OCI-LY1 (cell line): ENCODE data around the gene SLC6A19.

Experiments used
- H2AFZ ChIP-seq: fragments of 200-600 bp; sonication (generic), shearing (Covaris generic); 2 replicates; pipeline ENCODE4 v1.6.0; 2014; ENCODE audit warnings: antibody characterized with exemption, mild to moderate bottlenecking, low read length
- H3F3A ChIP-seq: fragments of 200-600 bp; sonication (generic), shearing (Covaris generic); 2 replicates; pipeline ENCODE4 v1.6.0; 2014; ENCODE audit warnings: mild to moderate bottlenecking, antibody characterized with exemption, low read length, moderate library complexity; ENCODE audit not compliant: insufficient read depth
- H3K27ac ChIP-seq: fragments of 200-600 bp; sonication (generic); 2 replicates; pipeline ENCODE4 v1.5.1; 2014; ENCODE audit warnings: low read length, mixed run types, mild to moderate bottlenecking, low read depth; ENCODE audit not compliant: poor library complexity, severe bottlenecking
- H3K27me3 ChIP-seq: fragments of 200-600 bp; sonication (generic); 2 replicates; pipeline ENCODE4 v1.6.0; 2014; ENCODE audit warnings: antibody characterized with exemption, mild to moderate bottlenecking, low read length, moderate library complexity; ENCODE audit not compliant: insufficient read depth
- H3K36me3 ChIP-seq: fragments of 200-600 bp; sonication (generic); 2 replicates; pipeline ENCODE4 v1.6.1; 2014; ENCODE audit warnings: mild to moderate bottlenecking, antibody characterized with exemption, low read length, moderate library complexity, mixed read lengths; ENCODE audit not compliant: insufficient read depth
- H3K4me1 ChIP-seq: fragments of 200-600 bp; sonication (generic); 2 replicates; pipeline ENCODE4 v1.5.1; 2014; ENCODE audit warnings: mild to moderate bottlenecking, low read length, moderate library complexity; ENCODE audit not compliant: insufficient read depth, severe bottlenecking
- H3K4me2 ChIP-seq: fragments of 200-600 bp; sonication (generic), shearing (Covaris generic); 2 replicates; pipeline ENCODE4 v1.6.1; 2014; ENCODE audit warnings: low read length
- H3K4me3 ChIP-seq: fragments of 200-600 bp; sonication (generic); 2 replicates; pipeline ENCODE4 v1.5.1; 2014; ENCODE audit warnings: low read length, low read depth, mild to moderate bottlenecking, mixed read lengths; ENCODE audit not compliant: poor library complexity, severe bottlenecking
- H3K79me2 ChIP-seq: fragments of 200-600 bp; shearing (Covaris generic); 2 replicates; pipeline ENCODE4 v1.6.1; 2016; ENCODE audit warnings: mixed run types, low read length, mixed read lengths; ENCODE audit not compliant: insufficient read depth
- H3K9ac ChIP-seq: fragments of 200-600 bp; sonication (generic), shearing (Covaris generic); 2 replicates; pipeline ENCODE4 v1.6.1; 2014; ENCODE audit warnings: mild to moderate bottlenecking, low read length, mixed read lengths
- H3K9me2 ChIP-seq: fragments of 200-600 bp; sonication (generic), shearing (Covaris generic); 2 replicates; pipeline ENCODE4 v1.6.1; 2014; ENCODE audit warnings: low read depth, mild to moderate bottlenecking, low read length, mixed read lengths
- H3K9me3 ChIP-seq: fragments of 200-600 bp; shearing (Covaris generic); 2 replicates; pipeline ENCODE4 v1.6.1; 2014; ENCODE audit warnings: low read length, mixed read lengths
- H4K20me1 ChIP-seq: fragments of 200-600 bp; sonication (generic), shearing (Covaris generic); 2 replicates; pipeline ENCODE4 v1.6.0; 2016; ENCODE audit warnings: mild to moderate bottlenecking, low read length; ENCODE audit not compliant: insufficient read depth
- EZH2 ChIP-seq: fragments of 200-600 bp; sonication (generic), shearing (Covaris generic); IDR thresholded peaks from 2 replicates; pipeline ENCODE4 v1.8.0; 2017; ENCODE audit warnings: borderline replicate concordance, mixed run types, mild to moderate bottlenecking, antibody characterized with exemption, low read length, moderate library complexity, mixed read lengths
- TF ChIP-seq, protein P1 (sequence below): fragments of 200-600 bp; sonication (generic), shearing (Covaris generic); IDR thresholded peaks from 2 replicates; pipeline ENCODE4 v1.5.1; 2017; ENCODE audit warnings: mild to moderate bottlenecking, antibody characterized with exemption, low read length, moderate library complexity, mixed read lengths

The SLC6A19 gene

DNA sequence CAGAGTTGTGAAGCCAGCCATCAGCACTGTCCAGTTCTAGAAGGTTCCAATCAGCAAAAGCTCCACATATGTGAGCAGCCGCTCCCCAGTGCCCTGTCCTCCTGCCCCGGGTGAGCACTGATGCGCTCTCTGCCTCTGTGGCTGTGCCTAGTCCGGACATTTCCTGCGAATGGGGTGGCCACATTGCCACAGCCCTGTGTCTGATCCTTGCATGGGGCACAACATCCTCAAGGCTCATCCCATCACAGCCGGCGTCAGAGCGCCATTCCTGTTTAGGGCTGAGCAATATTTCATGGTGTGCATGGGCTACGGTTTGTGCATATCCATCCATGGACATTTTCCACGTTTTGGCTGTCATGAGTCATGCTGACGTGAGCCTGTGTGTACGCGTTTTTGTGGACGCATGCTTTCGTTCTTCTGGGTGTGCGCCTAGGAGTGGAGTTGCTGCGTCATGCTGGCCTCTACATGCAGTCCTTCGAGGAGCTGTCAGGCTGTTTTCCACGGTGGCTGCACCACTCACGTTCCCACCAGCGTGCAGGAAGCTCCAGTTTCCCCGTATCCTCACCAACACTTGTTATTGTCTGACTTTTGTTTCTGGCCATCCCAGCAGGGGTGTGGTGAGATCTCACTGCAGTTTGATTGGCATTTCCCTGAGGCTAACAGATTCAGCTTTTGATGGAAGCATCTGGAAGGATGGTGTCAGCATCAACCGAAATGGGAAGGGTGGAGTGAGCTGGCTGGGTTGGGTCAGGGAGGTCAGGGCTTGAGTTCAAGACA is 14.1 kb downstream of the SLC6A19 start:
- H3K4me2 ChIP-seq: no peak overlapping the region
- no peaks in the 10 kb centered on the region for H3K9me2 ChIP-seq
- H3K79me2 ChIP-seq: no peaks in the 10 kb centered on the region
- H3F3A ChIP-seq: no peaks in the 10 kb centered on the region
- no peaks in the 10 kb centered on the region for H3K9me3 ChIP-seq
- H3K9ac ChIP-seq: no peak overlapping the region
- H3K27me3 ChIP-seq: no peaks in the 10 kb centered on the region; the same call in 1 of the 2 replicates
- TF ChIP-seq, protein P1, sequence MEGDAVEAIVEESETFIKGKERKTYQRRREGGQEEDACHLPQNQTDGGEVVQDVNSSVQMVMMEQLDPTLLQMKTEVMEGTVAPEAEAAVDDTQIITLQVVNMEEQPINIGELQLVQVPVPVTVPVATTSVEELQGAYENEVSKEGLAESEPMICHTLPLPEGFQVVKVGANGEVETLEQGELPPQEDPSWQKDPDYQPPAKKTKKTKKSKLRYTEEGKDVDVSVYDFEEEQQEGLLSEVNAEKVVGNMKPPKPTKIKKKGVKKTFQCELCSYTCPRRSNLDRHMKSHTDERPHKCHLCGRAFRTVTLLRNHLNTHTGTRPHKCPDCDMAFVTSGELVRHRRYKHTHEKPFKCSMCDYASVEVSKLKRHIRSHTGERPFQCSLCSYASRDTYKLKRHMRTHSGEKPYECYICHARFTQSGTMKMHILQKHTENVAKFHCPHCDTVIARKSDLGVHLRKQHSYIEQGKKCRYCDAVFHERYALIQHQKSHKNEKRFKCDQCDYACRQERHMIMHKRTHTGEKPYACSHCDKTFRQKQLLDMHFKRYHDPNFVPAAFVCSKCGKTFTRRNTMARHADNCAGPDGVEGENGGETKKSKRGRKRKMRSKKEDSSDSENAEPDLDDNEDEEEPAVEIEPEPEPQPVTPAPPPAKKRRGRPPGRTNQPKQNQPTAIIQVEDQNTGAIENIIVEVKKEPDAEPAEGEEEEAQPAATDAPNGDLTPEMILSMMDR: no peak
- TF ChIP-seq EZH2: no peak
- H4K20me1 ChIP-seq: no peaks in the 10 kb centered on the region
- no peak overlapping the region for H2AFZ ChIP-seq
- H3K27ac ChIP-seq: no peak overlapping the region
- H3K36me3 ChIP-seq: no peaks in the 10 kb centered on the region
- no peak overlapping the region for H3K4me3 ChIP-seq
- no peaks in the 10 kb centered on the region for H3K4me1 ChIP-seq

DNA sequence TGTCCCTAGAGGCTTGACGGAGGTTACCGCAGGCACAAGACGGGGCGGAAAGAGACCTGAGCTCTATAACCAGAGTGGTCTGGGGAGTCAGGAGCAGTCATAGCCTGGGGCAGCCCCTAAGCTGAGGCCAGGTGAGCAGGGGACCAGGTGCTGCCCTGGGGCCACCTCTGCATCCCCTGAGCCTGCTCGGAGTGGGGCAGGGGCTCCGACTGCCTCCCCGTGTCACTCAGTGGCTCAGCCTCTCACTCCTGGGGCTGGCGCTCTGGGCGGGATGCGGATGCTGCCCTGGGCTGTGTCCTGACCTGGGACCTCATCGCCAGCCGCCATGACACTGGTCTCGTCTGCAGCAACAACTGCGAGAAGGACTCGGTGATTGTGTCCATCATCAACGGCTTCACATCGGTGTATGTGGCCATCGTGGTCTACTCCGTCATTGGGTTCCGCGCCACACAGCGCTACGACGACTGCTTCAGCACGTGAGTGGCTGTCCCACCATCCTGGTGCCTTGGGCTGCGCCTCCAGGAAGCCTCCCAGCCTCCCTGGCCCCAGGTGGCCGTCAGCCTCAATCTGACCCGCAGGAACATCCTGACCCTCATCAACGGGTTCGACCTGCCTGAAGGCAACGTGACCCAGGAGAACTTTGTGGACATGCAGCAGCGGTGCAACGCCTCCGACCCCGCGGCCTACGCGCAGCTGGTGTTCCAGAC is 15.0 kb downstream of the SLC6A19 start:
- Histone ChIP-seq H2AFZ (no peak overlapping the region), H3K9ac (no peak overlapping the region), H3K27ac (no peak overlapping the region), H3K79me2 (no peaks in the 10 kb centered on the region), H3K9me3 (no peaks in the 10 kb centered on the region), H3K36me3 (no peaks in the 10 kb centered on the region), H3K4me1 (no peaks in the 10 kb centered on the region), H3K27me3 (no peaks in the 10 kb centered on the region; the same call in 1 of the 2 replicates), H4K20me1 (no peaks in the 10 kb centered on the region), H3F3A (no peaks in the 10 kb centered on the region), H3K9me2 (no peaks in the 10 kb centered on the region), H3K4me3 (no peak overlapping the region), H3K4me2 (no peak overlapping the region)
- no peak for TF ChIP-seq EZH2

DNA sequence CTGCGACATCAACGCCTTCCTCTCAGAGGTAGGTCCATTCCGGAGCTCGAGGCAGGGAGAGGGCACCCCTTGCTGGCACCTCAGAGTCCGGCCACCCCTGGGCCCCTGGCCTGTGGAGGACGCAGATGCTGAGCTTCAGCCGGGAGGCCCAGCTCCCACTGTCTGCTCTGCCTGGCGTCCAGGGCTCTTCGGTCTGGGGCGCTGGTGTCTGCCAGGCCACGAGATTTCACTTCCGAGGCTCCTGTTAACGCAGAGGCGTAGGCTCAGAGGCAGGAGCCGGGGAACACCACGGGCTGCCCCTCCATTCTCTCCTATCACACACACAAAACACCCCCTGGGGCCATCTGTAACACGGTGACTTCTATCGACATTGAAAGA is 15.5 kb downstream of the SLC6A19 start:
- H3F3A ChIP-seq: no peaks in the 10 kb centered on the region
- no peak overlapping the region for H3K4me3 ChIP-seq
- H3K9ac ChIP-seq: no peak overlapping the region
- H3K9me3 ChIP-seq: no peaks in the 10 kb centered on the region
- H3K79me2 ChIP-seq: no peaks in the 10 kb centered on the region
- no peaks in the 10 kb centered on the region; the same call in 1 of the 2 replicates for H3K27me3 ChIP-seq
- H3K9me2 ChIP-seq: no peaks in the 10 kb centered on the region
- no peaks in the 10 kb centered on the region for H3K4me1 ChIP-seq
- no peak overlapping the region for H3K4me2 ChIP-seq
- no peak overlapping the region for H2AFZ ChIP-seq
- no peaks in the 10 kb centered on the region for H3K36me3 ChIP-seq
- no peak overlapping the region for H3K27ac ChIP-seq
- TF ChIP-seq EZH2: no peak
- TF ChIP-seq, protein P1: no peak
- H4K20me1 ChIP-seq: no peaks in the 10 kb centered on the region
